ENCODE data around the gene LRRC15.

DNA sequence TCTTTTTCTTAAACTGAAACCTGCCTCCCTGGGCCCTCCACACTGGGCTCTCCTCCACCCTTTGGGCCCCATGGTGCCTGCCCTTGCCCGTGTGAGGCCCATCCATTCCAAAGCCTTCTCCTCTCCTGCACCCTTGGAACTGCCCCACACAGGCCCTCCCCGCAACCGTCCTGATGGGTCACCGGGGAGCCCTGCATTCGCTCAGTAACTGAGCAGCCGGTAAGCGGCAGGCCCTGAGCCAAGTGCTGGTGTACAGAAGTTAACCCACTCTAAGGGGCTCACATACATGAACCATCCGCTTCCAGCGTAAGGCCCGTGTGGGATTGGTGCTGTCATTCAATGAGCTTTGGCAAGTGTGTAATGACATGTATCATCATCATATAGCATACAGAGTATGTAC, 5.4 kb upstream of the LRRC15 start:
- TF ChIP-seq, protein P1, sequence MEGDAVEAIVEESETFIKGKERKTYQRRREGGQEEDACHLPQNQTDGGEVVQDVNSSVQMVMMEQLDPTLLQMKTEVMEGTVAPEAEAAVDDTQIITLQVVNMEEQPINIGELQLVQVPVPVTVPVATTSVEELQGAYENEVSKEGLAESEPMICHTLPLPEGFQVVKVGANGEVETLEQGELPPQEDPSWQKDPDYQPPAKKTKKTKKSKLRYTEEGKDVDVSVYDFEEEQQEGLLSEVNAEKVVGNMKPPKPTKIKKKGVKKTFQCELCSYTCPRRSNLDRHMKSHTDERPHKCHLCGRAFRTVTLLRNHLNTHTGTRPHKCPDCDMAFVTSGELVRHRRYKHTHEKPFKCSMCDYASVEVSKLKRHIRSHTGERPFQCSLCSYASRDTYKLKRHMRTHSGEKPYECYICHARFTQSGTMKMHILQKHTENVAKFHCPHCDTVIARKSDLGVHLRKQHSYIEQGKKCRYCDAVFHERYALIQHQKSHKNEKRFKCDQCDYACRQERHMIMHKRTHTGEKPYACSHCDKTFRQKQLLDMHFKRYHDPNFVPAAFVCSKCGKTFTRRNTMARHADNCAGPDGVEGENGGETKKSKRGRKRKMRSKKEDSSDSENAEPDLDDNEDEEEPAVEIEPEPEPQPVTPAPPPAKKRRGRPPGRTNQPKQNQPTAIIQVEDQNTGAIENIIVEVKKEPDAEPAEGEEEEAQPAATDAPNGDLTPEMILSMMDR (conservative IDR thresholded peaks at IDR 0.05; ENCODE audit: low read length): no peak
- no peak for TF ChIP-seq EZH2phosphoT487 (IDR thresholded peaks at IDR 0.05; ENCODE audit: borderline replicate concordance, low read depth, low read length)
